Stimulated activated naive CD4-positive, alpha-beta T cell (primary cell): Measurements from ENCODE around the gene FGFRL1.
"Not testable (repeated sequence)": the region's sequence is repeated elsewhere in the genome, so short reads cannot be mapped to it uniquely, and the experiment has no call there.

Source experiments
- DNase-seq, 6 experiments: peaks; one replicate each; lab custom pipeline; 2025; lab: John Stamatoyannopoulos, UW

FGFRL1 gene

GRCh38 chr4:1039493-1040343, 28.3 kb downstream of the FGFRL1 start:
- DNase-seq: no peak

- DNase-seq: no peak
These were observed 29.1 kb downstream of the FGFRL1 start for GRCh38 chr4:1040344-1041146.

GRCh38 chr4:1041147-1041935, 29.9 kb downstream of the FGFRL1 start:
- DNase-seq: no peak

GRCh38 chr4:1041936-1042330, 30.5 kb downstream of the FGFRL1 start:
- DNase-seq: no peak

- no peak for DNase-seq
These were observed 31.1 kb downstream of the FGFRL1 start for GRCh38 chr4:1042352-1043055.

GRCh38 chr4:1043162-1043561, 31.7 kb downstream of the FGFRL1 start:
- DNase-seq: no peak

- DNase-seq: no peak
These were observed 32.4 kb downstream of the FGFRL1 start for GRCh38 chr4:1043651-1044468.

GRCh38 chr4:1044469-1045192, 33.2 kb downstream of the FGFRL1 start:
- DNase-seq: no peak

GRCh38 chr4:1045193-1045594, 33.8 kb downstream of the FGFRL1 start:
- no peak for DNase-seq

- no peak for DNase-seq
These were observed 34.3 kb downstream of the FGFRL1 start for GRCh38 chr4:1045595-1046201.

- not testable (repeated sequence) for DNase-seq
These were observed 35.2 kb downstream of the FGFRL1 start for GRCh38 chr4:1046581-1047011.

GRCh38 chr4:1047106-1047975, 35.9 kb downstream of the FGFRL1 start:
- DNase-seq: no peak

- DNase-seq: no peak
These were observed 36.7 kb downstream of the FGFRL1 start for GRCh38 chr4:1047976-1048772.

- no peak for DNase-seq
These were observed 37.6 kb downstream of the FGFRL1 start for GRCh38 chr4:1048773-1049590.

GRCh38 chr4:1049591-1049905, 38.1 kb downstream of the FGFRL1 start:
- no peak for DNase-seq

GRCh38 chr4:1050486-1051213, 39.2 kb downstream of the FGFRL1 start:
- DNase-seq: no peak
